Lower leg skin (tissue), 4 donors: ENCODE data around the gene UBE3D. TPM values are rescaled to one million over a fixed set of nuclear protein-coding genes. Genes with fewer than 3 reads are reported as not detected.
"Not testable (repeated sequence)": the region's sequence is repeated elsewhere in the genome, so short reads cannot be mapped to it uniquely, and the experiment has no call there.

Experiments used
- DNase-seq, 2 donors: peaks; one replicate each; pipeline ENCODE4 v3.0.0-alpha.2; 2019; ENCODE audit warnings: low spot score in 2 of 2
- H3K4me3 ChIP-seq: fragments of 200-600 bp; sonication (generic); 2 replicates; pipeline ENCODE4 v1.5.1; 2017; ENCODE audit warnings: mild to moderate bottlenecking, low read depth; ENCODE audit not compliant: poor library complexity, severe bottlenecking
- POLR2A ChIP-seq, 2 donors: fragments of 450-650 bp; IDR thresholded peaks; one replicate each; pipeline ENCODE4 v1.6.1; 2016 to 2017; ENCODE audit warnings: antibody characterized with exemption in 2 of 2, mild to moderate bottlenecking in 1 of 2, moderate library complexity in 1 of 2
- WGBS, 2 donors: methylation state at CpG; one replicate each; pipeline ENCODE4 v1.1.5; 2018; 5-methylcytosine and 5-hydroxymethylcytosine counted together
- intact Hi-C: fragments of 100-400 bp; cut with DNase I; formaldehyde crosslinking; loops from one replicate; pipeline ENCODE4 v1.15.0; 2023; ENCODE audit warnings: low total_unique reads
- total RNA-seq, 4 donors: library from RNA; depleted of rRNA; stranded (reverse); fragments of >200 nt; gene quantifications; one replicate each; pipeline ENCODE4 v1.1.0, GENCODE V29; 2016
- TF ChIP-seq, protein P1 (sequence below), 3 donors: fragments of 450-650 bp; IDR thresholded peaks; one replicate each; pipeline ENCODE4 v1.5.1; 2016; ENCODE audit warnings: antibody characterized with exemption in 3 of 3, mild to moderate bottlenecking in 3 of 3, moderate library complexity in 2 of 3

UBE3D gene
- total RNA-seq, 4 donors from 2014 or later: 5.1 to 5.8 (median 5.2) TPM

DNA sequence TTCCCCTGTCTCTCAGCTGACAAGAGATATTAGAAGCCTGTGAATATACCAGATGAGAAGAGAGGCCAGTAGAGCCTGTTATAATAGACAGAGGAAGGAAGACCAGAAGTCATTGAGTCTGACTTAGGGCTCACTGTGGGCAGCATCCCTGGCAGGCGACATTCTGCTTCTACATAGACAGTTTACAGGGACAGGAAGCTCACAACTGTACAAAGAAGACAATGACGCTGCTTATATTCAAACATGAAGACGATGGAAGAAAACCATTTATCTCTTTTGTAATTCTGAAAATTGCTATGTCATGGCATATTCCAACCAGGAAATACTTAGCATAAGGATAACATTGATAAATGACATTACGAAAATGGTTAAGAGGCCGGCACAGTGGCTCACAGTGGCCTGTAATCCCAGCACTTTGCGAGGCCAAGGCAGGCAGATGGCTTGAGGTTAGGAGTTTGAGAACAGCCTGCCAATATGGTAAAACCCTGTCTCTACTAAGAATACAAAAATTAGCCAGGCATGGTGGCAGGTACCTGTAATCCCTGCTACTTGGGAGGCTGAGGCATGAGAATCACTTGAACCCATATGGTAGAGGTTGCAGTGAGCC is 170.9 kb downstream of the UBE3D start:
- no peak for DNase-seq
- no peak overlapping the region for H3K4me3 ChIP-seq
- WGBS, 2 donors: 95% methylated on average over 6 of the region's 6 CpGs
- intact Hi-C loops: no loop called here
- TF ChIP-seq POLR2A (IDR thresholded peaks at IDR 0.05): no peak
- TF ChIP-seq, protein P1, sequence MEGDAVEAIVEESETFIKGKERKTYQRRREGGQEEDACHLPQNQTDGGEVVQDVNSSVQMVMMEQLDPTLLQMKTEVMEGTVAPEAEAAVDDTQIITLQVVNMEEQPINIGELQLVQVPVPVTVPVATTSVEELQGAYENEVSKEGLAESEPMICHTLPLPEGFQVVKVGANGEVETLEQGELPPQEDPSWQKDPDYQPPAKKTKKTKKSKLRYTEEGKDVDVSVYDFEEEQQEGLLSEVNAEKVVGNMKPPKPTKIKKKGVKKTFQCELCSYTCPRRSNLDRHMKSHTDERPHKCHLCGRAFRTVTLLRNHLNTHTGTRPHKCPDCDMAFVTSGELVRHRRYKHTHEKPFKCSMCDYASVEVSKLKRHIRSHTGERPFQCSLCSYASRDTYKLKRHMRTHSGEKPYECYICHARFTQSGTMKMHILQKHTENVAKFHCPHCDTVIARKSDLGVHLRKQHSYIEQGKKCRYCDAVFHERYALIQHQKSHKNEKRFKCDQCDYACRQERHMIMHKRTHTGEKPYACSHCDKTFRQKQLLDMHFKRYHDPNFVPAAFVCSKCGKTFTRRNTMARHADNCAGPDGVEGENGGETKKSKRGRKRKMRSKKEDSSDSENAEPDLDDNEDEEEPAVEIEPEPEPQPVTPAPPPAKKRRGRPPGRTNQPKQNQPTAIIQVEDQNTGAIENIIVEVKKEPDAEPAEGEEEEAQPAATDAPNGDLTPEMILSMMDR (IDR thresholded peaks at IDR 0.05): no peak

GRCh38 chr6:82893889-82894652 is 171.6 kb downstream of the UBE3D start:
- H3K4me3 ChIP-seq: no peak overlapping the region
- WGBS, 2 donors: 95 to 96% methylated on average over 9 of the region's 9 CpGs
- TF ChIP-seq, protein P1 (IDR thresholded peaks at IDR 0.05): no peak
- TF ChIP-seq POLR2A (IDR thresholded peaks at IDR 0.05): no peak

DNA sequence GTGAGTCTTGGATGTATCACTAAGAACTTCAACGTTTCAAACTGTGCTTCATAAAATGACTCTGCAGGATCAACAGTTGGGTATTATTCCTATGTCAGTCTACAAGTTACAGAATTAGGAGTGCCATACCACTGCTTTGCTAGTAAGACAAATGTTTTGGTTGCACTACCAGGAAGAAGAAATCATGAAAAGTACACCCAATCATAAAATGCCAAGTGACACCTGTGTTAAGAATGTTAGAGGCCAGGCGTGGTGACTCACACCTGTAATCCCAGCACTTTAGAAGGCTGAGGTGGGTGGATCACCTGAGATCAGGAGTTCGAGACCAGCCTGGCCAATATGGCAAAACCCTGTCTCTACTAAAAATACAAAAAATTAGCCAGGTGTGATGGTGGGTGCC is 174.1 kb downstream of the UBE3D start:
- intact Hi-C loops: not testable (repeated sequence)
- 82 to 83% methylated on average over 3 of the region's 3 CpGs for WGBS, 2 donors

More at GRCh38 chr6:82893889-82894652, 171.6 kb downstream of the UBE3D start:
- DNase-seq: no peak
- intact Hi-C loops: no loop called here

DNA sequence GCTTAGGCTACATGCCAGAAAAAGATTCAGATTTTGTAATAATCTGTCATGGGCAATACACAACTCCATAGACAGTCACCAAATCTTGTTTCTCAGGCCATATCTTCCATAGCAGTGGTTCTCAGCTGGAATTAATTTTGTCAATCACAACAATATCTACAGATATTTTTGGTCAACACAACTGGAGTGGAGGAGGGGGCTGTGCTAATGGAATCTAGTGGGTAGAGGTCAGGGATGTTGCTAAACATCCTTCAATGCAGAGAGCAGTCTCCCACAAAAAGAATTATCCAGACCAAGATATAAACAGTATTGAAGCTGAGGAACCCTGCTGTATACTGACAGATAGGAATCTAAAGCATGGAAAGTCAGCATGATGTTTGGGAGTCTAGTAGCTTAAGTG is 174.6 kb downstream of the UBE3D start:
- H3K4me3 ChIP-seq: no peak overlapping the region
- DNase-seq: no peak
- no peak for TF ChIP-seq POLR2A (IDR thresholded peaks at IDR 0.05)
- TF ChIP-seq, protein P1 (IDR thresholded peaks at IDR 0.05): no peak
- intact Hi-C loops: no loop called here

More for the DNA sequence above, 174.1 kb downstream of the UBE3D start:
- DNase-seq, H3K4me3 ChIP-seq: not testable (repeated sequence)

GRCh38 chr6:82890240-82890639 is 175.4 kb downstream of the UBE3D start:
- H3K4me3 ChIP-seq: no peak overlapping the region
- DNase-seq: no peak
- TF ChIP-seq POLR2A (IDR thresholded peaks at IDR 0.05): no peak
- TF ChIP-seq, protein P1 (IDR thresholded peaks at IDR 0.05): no peak
- intact Hi-C loops: no loop called here
- 36 to 59% methylated on average over 1 of the region's 1 CpG for WGBS, 2 donors

- no peak overlapping the region for H3K4me3 ChIP-seq
- TF ChIP-seq, protein P1 (IDR thresholded peaks at IDR 0.05): no peak
- WGBS, 2 donors: 89 to 91% methylated on average over 5 of the region's 5 CpGs
- intact Hi-C loops: no loop called here
- no peak for DNase-seq
These were observed 176.5 kb downstream of the UBE3D start for GRCh38 chr6:82889143-82889542.
